NCI-H345 treated with DMSO at 0.1 percent for 48 hours (cell line): Measurements from ENCODE around the gene SLC2A5.

Experiments
- DNase-seq: peaks from one replicate; lab custom pipeline; 2025; ENCODE audit not compliant: unreplicated experiment; lab: John Stamatoyannopoulos, UW

The SLC2A5 gene

GRCh38 chr1:9065213-9065751 is 4.2 kb downstream of the SLC2A5 start:
- no peak for DNase-seq

- no peak for DNase-seq
These were observed 6.6 kb downstream of the SLC2A5 start for GRCh38 chr1:9062846-9063245.

- no peak for DNase-seq
These were observed 7.4 kb downstream of the SLC2A5 start for GRCh38 chr1:9062021-9062471.

- no peak for DNase-seq
These were observed 8.0 kb downstream of the SLC2A5 start for GRCh38 chr1:9061252-9061960.

GRCh38 chr1:9059891-9060744 is 9.3 kb downstream of the SLC2A5 start:
- DNase-seq, result no peak

GRCh38 chr1:9058465-9058864 is 11.0 kb downstream of the SLC2A5 start:
- DNase-seq, result no peak

- no peak for DNase-seq
These were observed 11.6 kb downstream of the SLC2A5 start for GRCh38 chr1:9057851-9058250.

- no peak for DNase-seq
These were observed 17.0 kb downstream of the SLC2A5 start for GRCh38 chr1:9052272-9053049.

GRCh38 chr1:9051379-9051778 is 18.1 kb downstream of the SLC2A5 start:
- DNase-seq, result no peak

- no peak for DNase-seq
These were observed 18.6 kb downstream of the SLC2A5 start for GRCh38 chr1:9050803-9051202.

- DNase-seq, result no peak
These were observed 20.9 kb downstream of the SLC2A5 start for GRCh38 chr1:9048551-9048950.

GRCh38 chr1:9047019-9047418 is 22.4 kb downstream of the SLC2A5 start:
- no peak for DNase-seq

GRCh38 chr1:9045861-9046510 is 23.4 kb downstream of the SLC2A5 start:
- no peak for DNase-seq

GRCh38 chr1:9044236-9044635 is 25.2 kb downstream of the SLC2A5 start:
- DNase-seq, result no peak

GRCh38 chr1:9042272-9042671 is 27.2 kb downstream of the SLC2A5 start:
- no peak for DNase-seq

- no peak for DNase-seq
These were observed 28.2 kb downstream of the SLC2A5 start for GRCh38 chr1:9041116-9041779.

- DNase-seq, result no peak
These were observed 28.8 kb downstream of the SLC2A5 start for GRCh38 chr1:9040659-9041030.

GRCh38 chr1:9039761-9040658 is 29.4 kb downstream of the SLC2A5 start:
- DNase-seq, result no peak
